Lung (tissue), 12 donors: ENCODE measurements around the gene PI4K2A. TPM values are rescaled to one million over a fixed set of nuclear protein-coding genes. Genes with fewer than 3 reads are reported as not detected.

Source experiments
- ATAC-seq: fragments of 200-7000 bp; cut with Tn5 transposase; one replicate; pipeline ENCODE4 v1.9.1; 2020; ENCODE audit warnings: moderate number of reproducible peaks; ENCODE audit not compliant: insufficient read depth, low FRiP score
- DNase-seq, 3 donors: peaks; one replicate each; pipeline ENCODE4 v3.0.0-alpha.2; 2013 to 2017
- H3K27ac ChIP-seq, 2 donors: one replicate each; pipeline ENCODE4 v1.5.1; 2013; ENCODE audit warnings: mild to moderate bottlenecking in 2 of 2, moderate library complexity in 2 of 2, control low read depth in 1 of 2, inconsistent platforms in 1 of 2, low read depth in 1 of 2, low read length in 1 of 2
- H3K27me3 ChIP-seq, 3 donors: one replicate each; pipeline ENCODE4 v1.5.1; 2013; ENCODE audit warnings: low read length in 2 of 3; ENCODE audit not compliant: control insufficient read depth in 3 of 3, insufficient read depth in 3 of 3
- H3K36me3 ChIP-seq, 4 donors: one replicate each; pipeline ENCODE4 v1.5.1; 2013; ENCODE audit warnings: low read length in 4 of 4, mild to moderate bottlenecking in 1 of 4, moderate library complexity in 1 of 4; ENCODE audit not compliant: control insufficient read depth in 4 of 4, insufficient read depth in 4 of 4
- H3K4me1 ChIP-seq, 5 donors: one replicate each; pipeline ENCODE4 v1.5.1; 2013; ENCODE audit warnings: low read length in 5 of 5, mild to moderate bottlenecking in 2 of 5, moderate library complexity in 1 of 5; ENCODE audit not compliant: control insufficient read depth in 5 of 5, insufficient read depth in 5 of 5
- H3K4me3 ChIP-seq: one replicate; pipeline ENCODE4 v1.5.1; 2013; ENCODE audit warnings: mild to moderate bottlenecking, control low read depth, moderate library complexity
- H3K9ac ChIP-seq, 2 donors: one replicate each; pipeline ENCODE4 v1.5.1; 2013; ENCODE audit warnings: low read length in 2 of 2, control low read depth in 1 of 2; ENCODE audit not compliant: insufficient read depth in 1 of 2
- H3K9me3 ChIP-seq, 4 donors: one replicate each; pipeline ENCODE4 v1.5.1; 2013; ENCODE audit warnings: low read length in 3 of 4, mild to moderate bottlenecking in 1 of 4, moderate library complexity in 1 of 4; ENCODE audit not compliant: control insufficient read depth in 4 of 4, insufficient read depth in 3 of 4
- WGBS, 2 donors: extraction: QIAGEN DNeasy Blood & Tissue Kit; methylation state at CpG; one replicate each; pipeline ENCODE4 v1.1.7; 2013; 5-methylcytosine and 5-hydroxymethylcytosine counted together
- polyA plus RNA-seq, 2 donors: library from polyadenylated mRNA; stranded (reverse); fragments of 200-250 nt; gene quantifications; one replicate each; pipeline ENCODE4 v1.2.1, GENCODE V29; 2013
- total RNA-seq, 2 donors: library from RNA; depleted of rRNA in 1 of 2; stranded (reverse); fragments of >200 nt in 1 of 2; gene quantifications; one replicate each; pipeline ENCODE4 v1.2.1, GENCODE V29; 2014 to 2021
- TF ChIP-seq, protein P1 (sequence below): IDR thresholded peaks from 2 replicates; pipeline ENCODE4 v1.5.1; 2012; ENCODE audit warnings: mild to moderate bottlenecking; ENCODE audit errors: control extremely low read depth, extremely low read depth
- donor health status: control.
- donor health status: control.
- donor health status: Bipolar disorder and iron deficiency.
- donor health status: healthy.
- donor health status: DM: yes; HTN: yes; CAD: no.

Gene PI4K2A
- total and polyA plus RNA-seq, 4 donors = 12.3 to 22.4 (median 14.8) TPM

DNA sequence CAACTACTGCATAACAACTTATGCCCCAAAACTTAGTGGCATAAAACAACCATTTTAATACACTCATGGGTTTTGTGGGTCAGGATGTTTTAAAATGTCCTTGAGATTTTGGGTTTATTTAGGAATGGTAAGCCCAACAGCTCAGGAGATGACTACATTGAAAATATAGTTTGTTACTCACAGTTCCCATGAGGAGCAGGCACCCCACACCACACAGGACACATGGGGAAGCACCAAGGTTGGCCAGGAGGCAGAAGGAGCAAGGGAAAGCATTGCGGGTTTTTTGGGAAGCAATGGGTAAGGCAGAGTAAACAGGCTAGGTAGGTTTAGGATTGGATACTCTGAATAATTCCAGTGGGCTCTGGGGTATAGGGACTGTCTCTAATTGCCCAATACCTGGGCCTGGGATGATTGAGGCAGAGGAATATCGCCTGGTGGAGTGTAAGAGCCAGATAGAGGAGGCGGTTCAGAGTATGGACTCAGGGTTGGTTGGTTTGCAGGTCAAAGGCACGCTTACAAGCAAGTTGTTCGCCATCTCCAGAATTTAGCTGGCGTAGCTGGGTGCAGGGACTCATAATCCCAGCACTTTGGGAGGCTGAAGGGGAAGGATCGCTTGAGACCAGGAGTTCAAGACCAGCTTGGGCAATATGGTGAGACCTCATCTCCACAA lies 63.1 kb downstream of the PI4K2A start:
- DNase-seq (no peak), ATAC-seq (no peak)
- Histone ChIP-seq H3K27ac (no peak overlapping the region), H3K4me1 (no peaks in the 10 kb centered on the region), H3K9ac (no peak overlapping the region), H3K27me3 (peaks cover 0 to 5% (median 0%) of the 10 kb centered on the region in 3 donors), H3K4me3 (no peak overlapping the region), H3K9me3 (no peaks in the 10 kb centered on the region), H3K36me3 (no peaks in the 10 kb centered on the region)
- TF ChIP-seq, protein P1, sequence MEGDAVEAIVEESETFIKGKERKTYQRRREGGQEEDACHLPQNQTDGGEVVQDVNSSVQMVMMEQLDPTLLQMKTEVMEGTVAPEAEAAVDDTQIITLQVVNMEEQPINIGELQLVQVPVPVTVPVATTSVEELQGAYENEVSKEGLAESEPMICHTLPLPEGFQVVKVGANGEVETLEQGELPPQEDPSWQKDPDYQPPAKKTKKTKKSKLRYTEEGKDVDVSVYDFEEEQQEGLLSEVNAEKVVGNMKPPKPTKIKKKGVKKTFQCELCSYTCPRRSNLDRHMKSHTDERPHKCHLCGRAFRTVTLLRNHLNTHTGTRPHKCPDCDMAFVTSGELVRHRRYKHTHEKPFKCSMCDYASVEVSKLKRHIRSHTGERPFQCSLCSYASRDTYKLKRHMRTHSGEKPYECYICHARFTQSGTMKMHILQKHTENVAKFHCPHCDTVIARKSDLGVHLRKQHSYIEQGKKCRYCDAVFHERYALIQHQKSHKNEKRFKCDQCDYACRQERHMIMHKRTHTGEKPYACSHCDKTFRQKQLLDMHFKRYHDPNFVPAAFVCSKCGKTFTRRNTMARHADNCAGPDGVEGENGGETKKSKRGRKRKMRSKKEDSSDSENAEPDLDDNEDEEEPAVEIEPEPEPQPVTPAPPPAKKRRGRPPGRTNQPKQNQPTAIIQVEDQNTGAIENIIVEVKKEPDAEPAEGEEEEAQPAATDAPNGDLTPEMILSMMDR = no peak
- 88 to 97% methylated on average over 7 of the region's 7 CpGs for WGBS, 2 donors

DNA sequence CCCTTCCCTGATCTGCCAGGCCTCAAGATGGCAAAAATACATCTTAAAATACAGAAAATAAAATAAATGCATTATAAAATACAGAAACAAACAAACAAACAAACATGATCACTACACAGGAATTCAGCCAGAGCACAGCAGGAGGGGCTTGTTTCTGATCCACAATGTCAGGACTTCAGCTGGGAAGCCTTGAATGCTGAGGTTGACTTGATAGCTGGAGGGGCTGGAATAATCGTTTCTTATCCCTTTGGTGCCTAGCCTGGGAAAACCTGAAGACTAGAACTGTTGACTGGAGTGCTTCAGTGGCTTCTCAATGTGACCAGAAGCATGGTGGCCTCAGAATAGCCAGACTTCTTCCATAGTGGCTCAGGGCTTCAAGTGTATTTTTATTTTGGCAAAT lies 63.9 kb downstream of the PI4K2A start:
- H3K4me1 ChIP-seq = no peaks in the 10 kb centered on the region
- 68 to 81% methylated on average over 1 of the region's 1 CpG for WGBS, 2 donors
- ATAC-seq (no peak), DNase-seq (no peak)
- peaks cover 0 to 5% (median 0%) of the 10 kb centered on the region in 3 donors for H3K27me3 ChIP-seq
- H3K4me3 ChIP-seq = no peak overlapping the region
- no peak overlapping the region for H3K27ac ChIP-seq
- no peaks in the 10 kb centered on the region for H3K9me3 ChIP-seq
- TF ChIP-seq, protein P1 = no peak
- H3K9ac ChIP-seq = no peak overlapping the region
- no peaks in the 10 kb centered on the region for H3K36me3 ChIP-seq

DNA sequence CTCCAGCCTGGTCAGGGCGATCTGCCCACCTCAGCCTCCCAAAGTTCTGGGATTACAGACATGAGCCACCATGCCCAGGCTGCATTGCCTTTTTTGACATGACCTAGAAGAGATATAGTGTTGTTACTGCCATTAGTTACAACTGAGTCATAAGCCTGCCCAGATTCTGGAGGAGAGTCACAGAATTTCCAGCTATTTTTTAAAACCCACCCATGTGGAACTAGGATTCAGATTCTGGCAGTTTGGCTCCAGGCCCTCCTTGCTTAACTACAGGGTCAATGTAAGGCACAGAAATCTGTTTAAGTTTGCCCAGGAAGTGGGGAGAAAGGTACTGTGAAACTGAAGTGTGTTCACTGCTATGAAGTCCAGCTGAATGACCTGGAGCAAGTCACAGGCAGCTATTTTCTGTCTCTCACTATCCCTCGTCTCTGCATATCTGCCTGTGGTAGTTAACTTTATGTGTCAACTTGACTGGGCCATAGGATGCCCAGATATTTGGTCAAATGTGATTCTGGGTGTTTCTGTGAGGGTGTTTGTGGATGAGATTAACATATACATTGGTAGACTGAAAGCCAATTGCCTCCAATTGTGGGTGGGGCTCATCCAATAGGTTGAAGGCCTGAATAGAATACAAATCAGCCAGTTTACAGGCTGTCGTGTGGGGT lies 64.7 kb downstream of the PI4K2A start:
- Histone ChIP-seq H3K36me3 (no peaks in the 10 kb centered on the region), H3K27me3 (peaks cover 0 to 5% (median 0%) of the 10 kb centered on the region in 3 donors), H3K9ac (no peak overlapping the region), H3K27ac (no peak overlapping the region), H3K9me3 (no peaks in the 10 kb centered on the region), H3K4me3 (no peak overlapping the region), H3K4me1 (no peaks in the 10 kb centered on the region)
- DNase-seq = no peak
- ATAC-seq = no peak
- TF ChIP-seq, protein P1 = no peak
- WGBS, 2 donors = 93 to 95% methylated on average over 3 of the region's 3 CpGs
